Panc1 (cell line): Measurements from ENCODE around the gene TREM2. TPM values are rescaled to one million over a fixed set of nuclear protein-coding genes. Genes with fewer than 3 reads are reported as not detected.

Experiments
- ATAC-seq: fragments of 200-7000 bp; cut with Tn5 transposase; 2 replicates; pipeline ENCODE4 v1.9.1; 2020; ENCODE audit warnings: mild to moderate bottlenecking, moderate library complexity
- BruUV-seq: library from RNA; stranded (reverse); fragments of 400-500 nt; replicated peaks from 2 replicates; lab custom pipeline; 2021; lab: Mats Ljungman, UMichigan
- CTCF ChIA-PET: fragments of 300-600 bp; sonication (Branson Sonifier 250); formaldehyde crosslinking; loops from one replicate; lab custom pipeline; 2022; ENCODE audit warnings: antibody characterized with exemption; lab: Charles Lee
- POLR2A ChIA-PET: fragments of 300-600 bp; sonication (Branson Sonifier 250); formaldehyde crosslinking; loops from one replicate; lab custom pipeline; 2022; ENCODE audit warnings: antibody characterized with exemption; lab: Charles Lee
- DNase-seq: peaks from one replicate; pipeline ENCODE4 v3.0.0-alpha.2; 2010; ENCODE audit warnings: low read depth, low spot score
- H3K27ac ChIP-seq: 2 replicates; pipeline ENCODE4 v1.5.1; 2011; ENCODE audit warnings: mild to moderate bottlenecking, low read length, inconsistent platforms
- H3K27me3 ChIP-seq: fragments of 200-500 bp; sonication (Bioruptor generic); 2 replicates; pipeline ENCODE4 v1.6.0; 2014; ENCODE audit warnings: low read length, inconsistent platforms; ENCODE audit not compliant: control insufficient read depth, insufficient read depth
- H3K36me3 ChIP-seq: fragments of 200-500 bp; sonication (Bioruptor generic); 2 replicates; pipeline ENCODE4 v1.5.1; 2014; ENCODE audit warnings: inconsistent platforms, mild to moderate bottlenecking, low read length, moderate library complexity; ENCODE audit not compliant: control insufficient read depth, insufficient read depth
- H3K4me1 ChIP-seq: 2 replicates; pipeline ENCODE4 v1.5.1; 2011; ENCODE audit warnings: inconsistent platforms, mild to moderate bottlenecking, low read length, moderate library complexity; ENCODE audit not compliant: control insufficient read depth, insufficient read depth
- H3K4me3 ChIP-seq, 2 experiments: 2 replicates each; pipeline ENCODE4 v1.5.1; 2011 to 2012; ENCODE audit warnings: low read depth in 2 of 2, low read length in 2 of 2, mild to moderate bottlenecking in 2 of 2, inconsistent platforms in 1 of 2, moderate library complexity in 1 of 2
- H3K9me3 ChIP-seq: fragments of 200-500 bp; sonication (Bioruptor generic); 2 replicates; pipeline ENCODE4 v1.5.1; 2014; ENCODE audit warnings: low read depth, mild to moderate bottlenecking, inconsistent platforms, low read length, moderate library complexity; ENCODE audit not compliant: control insufficient read depth, insufficient read depth
- CTCF ChIP-seq: fragments of 450-650 bp; IDR thresholded peaks from 2 replicates; pipeline ENCODE4 v1.5.1; 2017; ENCODE audit warnings: mild to moderate bottlenecking
- POLR2AphosphoS5 ChIP-seq: IDR thresholded peaks from 2 replicates; pipeline ENCODE4 v1.6.1; 2012; ENCODE audit warnings: mild to moderate bottlenecking, low read depth, low read length, moderate library complexity
- REST ChIP-seq, 2 experiments: IDR thresholded peaks; 2 replicates each; pipeline ENCODE4 v1.6.1; 2011 to 2012; ENCODE audit warnings: low read depth in 2 of 2, control low read depth in 1 of 2, low read length in 1 of 2, mild to moderate bottlenecking in 1 of 2, moderate library complexity in 1 of 2; ENCODE audit not compliant: insufficient read depth in 1 of 2
- SIN3A ChIP-seq: IDR thresholded peaks from 2 replicates; pipeline ENCODE4 v1.6.1; 2012; ENCODE audit warnings: low read depth, mild to moderate bottlenecking, low read length, moderate library complexity, borderline replicate concordance; ENCODE audit not compliant: insufficient read depth
- TCF7L2 ChIP-seq: IDR thresholded peaks from 2 replicates; pipeline ENCODE4 v1.6.1; 2011; ENCODE audit warnings: mild to moderate bottlenecking, low read depth, low read length, inconsistent platforms
- in situ Hi-C: cut with HindIII; loops from 2 replicates; pipeline ENCODE4 v1.10.0; 2016; ENCODE audit warnings: low sequenced_read_pairs, low pct_unique_long_range_greater_than_20kb
- intact Hi-C: fragments of 100-400 bp; cut with micrococcal nuclease; formaldehyde crosslinking; loops from one replicate; pipeline ENCODE4 v1.10.0; 2022; ENCODE audit not compliant: unreplicated experiment
- total RNA-seq: library from RNA; stranded (reverse); gene quantifications from one replicate; pipeline ENCODE4 v1.2.1, GENCODE V29; 2021; ENCODE audit not compliant: unreplicated experiment

Gene TREM2
- total RNA-seq, 1 experiment from 2014 or later = not detected

GRCh38 chr6:41147917-41148316 is 15.0 kb downstream of the TREM2 start:
- Histone ChIP-seq H3K4me3 (no peak overlapping the region), H3K4me1 (no peaks in the 10 kb centered on the region), H3K36me3 (no peaks in the 10 kb centered on the region), H3K27ac (no peak overlapping the region), H3K27me3 (peaks cover 6% of the 10 kb centered on the region; the same call in 1 of the 2 replicates), H3K9me3 (no peaks in the 10 kb centered on the region)
- BruUV-seq = no TSS peak
- CTCF ChIA-PET = no interaction called here
- intact Hi-C loops (no loop called here), in situ Hi-C loops (no loop called here)
- ATAC-seq = no peak
- no peak for DNase-seq
- no peak for TF ChIP-seq SIN3A
- TF ChIP-seq TCF7L2 = no peak
- TF ChIP-seq POLR2AphosphoS5 = no peak
- no peak for TF ChIP-seq REST (IDR thresholded peaks at IDR 0.05; ENCODE audit: insufficient read depth in 1 of 2, low read depth in 2 of 2, low read length in 1 of 2)
- no peak for TF ChIP-seq CTCF
- POLR2A ChIA-PET = no interaction called here

- no peak for DNase-seq
- ATAC-seq = no peak
- H3K27ac ChIP-seq = no peak overlapping the region
- intact Hi-C loops = no loop called here
- no peaks in the 10 kb centered on the region for H3K4me1 ChIP-seq
- no peak overlapping the region for H3K4me3 ChIP-seq
- in situ Hi-C loops = no loop called here
- no peak for TF ChIP-seq TCF7L2
- TF ChIP-seq REST (IDR thresholded peaks at IDR 0.05; ENCODE audit: insufficient read depth in 1 of 2, low read depth in 2 of 2, low read length in 1 of 2) = no peak
- TF ChIP-seq CTCF = no peak
- TF ChIP-seq POLR2AphosphoS5 = no peak
- no peak for TF ChIP-seq SIN3A
- POLR2A ChIA-PET = no interaction called here
- BruUV-seq = no TSS peak
- CTCF ChIA-PET = no interaction called here
- H3K27me3 ChIP-seq = peaks cover 7% of the 10 kb centered on the region; the same call in 1 of the 2 replicates
- no peaks in the 10 kb centered on the region for H3K36me3 ChIP-seq
- no peaks in the 10 kb centered on the region for H3K9me3 ChIP-seq
These were observed 26.0 kb downstream of the TREM2 start for GRCh38 chr6:41136911-41137310.
